HG03097 (cell line): ENCODE data around the gene NR2F1-AS1.

ENCODE experiments used
- ATAC-seq: cut with Tn5 transposase; IDR thresholded peaks from one replicate; pipeline ENCODE4 v1.9.1; 2021; ENCODE audit not compliant: unreplicated experiment, low FRiP score

The NR2F1-AS1 gene

GRCh38 chr5:93591323-93591945 is 10.4 kb upstream of the NR2F1-AS1 start:
- no peak for ATAC-seq

- ATAC-seq, result no peak
Measured at GRCh38 chr5:93590493-93590892, 9.5 kb upstream of the NR2F1-AS1 start.

- no peak for ATAC-seq
Measured at GRCh38 chr5:93589829-93590215, 8.8 kb upstream of the NR2F1-AS1 start.

- ATAC-seq, result no peak
Measured at GRCh38 chr5:93589152-93589828, 8.3 kb upstream of the NR2F1-AS1 start.

- ATAC-seq, result no peak
Measured at GRCh38 chr5:93588352-93589151, 7.5 kb upstream of the NR2F1-AS1 start.

- ATAC-seq, result no peak
Measured at GRCh38 chr5:93587597-93588351, 6.8 kb upstream of the NR2F1-AS1 start.

- no peak for ATAC-seq
Measured at GRCh38 chr5:93586736-93587596, 5.9 kb upstream of the NR2F1-AS1 start.

- ATAC-seq, result no peak
Measured at GRCh38 chr5:93585767-93586385, 4.9 kb upstream of the NR2F1-AS1 start.

- ATAC-seq, result no peak
Measured at GRCh38 chr5:93585041-93585766, 4.2 kb upstream of the NR2F1-AS1 start.

- ATAC-seq, result no peak
Measured at GRCh38 chr5:93584596-93585040, 3.6 kb upstream of the NR2F1-AS1 start.

GRCh38 chr5:93583768-93584595 is 3.0 kb upstream of the NR2F1-AS1 start:
- no peak for ATAC-seq

- ATAC-seq, result no peak
Measured at GRCh38 chr5:93583439-93583767, 2.4 kb upstream of the NR2F1-AS1 start.

- no peak for ATAC-seq
Measured at GRCh38 chr5:93582677-93583438, 1.8 kb upstream of the NR2F1-AS1 start, which contains the start of gene NR2F1. TSS of gene NR2F1 (plus strand) at chr5:93583222. CDS start at chr5:93585024, 1,802 bp downstream.

GRCh38 chr5:93582167-93582462 is 1.1 kb upstream of the NR2F1-AS1 start:
- no peak for ATAC-seq

- no peak for ATAC-seq
Measured at GRCh38 chr5:93580063-93580926, 724 bp downstream of the NR2F1-AS1 start.

GRCh38 chr5:93579692-93580062 is 1.3 kb downstream of the NR2F1-AS1 start:
- ATAC-seq, result no peak
